OCI-LY3 (cell line): ENCODE results near the gene CLIP2.

ENCODE experiments used
- EZH2phosphoT487 ChIP-seq: fragments of 200-600 bp; shearing (Covaris generic); IDR thresholded peaks from 2 replicates; pipeline ENCODE4 v1.6.1; 2018; ENCODE audit warnings: antibody characterized with exemption, mixed run types, low read depth
- TF ChIP-seq, protein P1 (sequence below): fragments of 200-600, 300-600 bp; sonication (generic); IDR thresholded peaks from 2 replicates; pipeline ENCODE4 v1.5.1; 2014; ENCODE audit warnings: antibody characterized with exemption, low read length, low read depth

DNA sequence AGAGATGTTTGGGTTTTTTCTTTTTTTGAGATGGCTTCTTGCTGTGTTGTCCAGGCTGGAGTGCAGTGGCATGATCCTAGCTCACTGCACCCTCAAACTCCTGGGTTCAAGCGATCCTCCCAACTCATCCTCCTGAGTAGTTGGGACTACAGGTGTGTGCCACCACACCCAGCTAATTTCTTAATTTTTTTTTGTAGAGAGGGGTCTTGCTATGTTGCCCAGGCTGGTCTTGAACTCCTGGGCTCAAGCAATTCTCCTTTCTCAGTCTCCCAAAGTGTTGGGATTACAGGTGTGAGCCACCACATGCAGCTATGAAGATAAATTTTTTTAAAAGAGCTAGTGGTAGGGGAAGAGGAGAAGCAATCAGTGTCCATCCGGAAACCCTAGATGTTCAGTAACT is 56.8 kb downstream of the CLIP2 start:
- TF ChIP-seq, protein P1, sequence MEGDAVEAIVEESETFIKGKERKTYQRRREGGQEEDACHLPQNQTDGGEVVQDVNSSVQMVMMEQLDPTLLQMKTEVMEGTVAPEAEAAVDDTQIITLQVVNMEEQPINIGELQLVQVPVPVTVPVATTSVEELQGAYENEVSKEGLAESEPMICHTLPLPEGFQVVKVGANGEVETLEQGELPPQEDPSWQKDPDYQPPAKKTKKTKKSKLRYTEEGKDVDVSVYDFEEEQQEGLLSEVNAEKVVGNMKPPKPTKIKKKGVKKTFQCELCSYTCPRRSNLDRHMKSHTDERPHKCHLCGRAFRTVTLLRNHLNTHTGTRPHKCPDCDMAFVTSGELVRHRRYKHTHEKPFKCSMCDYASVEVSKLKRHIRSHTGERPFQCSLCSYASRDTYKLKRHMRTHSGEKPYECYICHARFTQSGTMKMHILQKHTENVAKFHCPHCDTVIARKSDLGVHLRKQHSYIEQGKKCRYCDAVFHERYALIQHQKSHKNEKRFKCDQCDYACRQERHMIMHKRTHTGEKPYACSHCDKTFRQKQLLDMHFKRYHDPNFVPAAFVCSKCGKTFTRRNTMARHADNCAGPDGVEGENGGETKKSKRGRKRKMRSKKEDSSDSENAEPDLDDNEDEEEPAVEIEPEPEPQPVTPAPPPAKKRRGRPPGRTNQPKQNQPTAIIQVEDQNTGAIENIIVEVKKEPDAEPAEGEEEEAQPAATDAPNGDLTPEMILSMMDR: no peak
- TF ChIP-seq EZH2phosphoT487: no peak
